NCI-H1417 treated with DMSO at 0.1 percent for 48 hours (cell line): ENCODE data around the gene DSPP.

Experiments
- DNase-seq: peaks from one replicate; lab custom pipeline; 2025; lab: John Stamatoyannopoulos, UW

Gene DSPP

DNA sequence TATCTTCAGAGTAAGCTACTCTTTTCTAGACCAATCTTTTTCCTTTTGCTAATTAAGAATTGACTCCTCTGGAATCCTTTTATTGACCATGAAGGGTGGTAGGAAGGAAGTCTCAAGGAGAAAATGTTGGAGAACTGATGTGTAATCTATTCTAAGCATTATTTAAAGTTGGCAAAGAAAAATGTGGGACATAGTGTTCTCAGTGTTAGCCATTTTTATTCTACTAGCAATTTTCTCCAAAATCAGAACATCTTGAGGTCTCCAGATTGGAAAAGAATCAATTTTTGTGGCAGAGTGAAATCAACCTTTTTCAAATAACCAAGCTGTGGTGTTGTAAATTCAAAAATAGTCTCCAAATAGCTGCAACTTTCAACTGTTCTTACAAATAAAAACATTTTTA, 23.3 kb downstream of the DSPP start:
- no peak for DNase-seq

- no peak for DNase-seq
Measured at GRCh38 chr4:87632469-87632868, 24.1 kb downstream of the DSPP start.

GRCh38 chr4:87633243-87633642, 24.9 kb downstream of the DSPP start:
- no peak for DNase-seq

DNA sequence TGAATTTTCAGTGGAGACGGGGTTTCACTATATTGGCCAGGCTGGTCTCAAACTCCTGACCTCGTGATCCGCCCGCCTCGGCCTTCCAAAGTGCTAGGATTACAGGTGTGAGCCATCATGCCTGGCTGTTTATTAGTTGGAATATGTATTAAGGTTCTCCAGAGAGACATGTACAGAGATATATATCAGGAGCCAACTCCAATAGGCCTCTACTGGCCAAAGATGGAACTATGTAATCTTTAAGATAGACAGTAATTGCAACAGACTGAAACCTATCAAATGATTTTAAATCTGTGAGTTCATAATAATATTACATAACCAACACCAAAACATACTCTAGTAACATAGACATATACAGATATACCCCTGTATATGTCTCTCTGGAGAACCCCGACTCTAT, 36.0 kb downstream of the DSPP start:
- DNase-seq, result no peak

DNA sequence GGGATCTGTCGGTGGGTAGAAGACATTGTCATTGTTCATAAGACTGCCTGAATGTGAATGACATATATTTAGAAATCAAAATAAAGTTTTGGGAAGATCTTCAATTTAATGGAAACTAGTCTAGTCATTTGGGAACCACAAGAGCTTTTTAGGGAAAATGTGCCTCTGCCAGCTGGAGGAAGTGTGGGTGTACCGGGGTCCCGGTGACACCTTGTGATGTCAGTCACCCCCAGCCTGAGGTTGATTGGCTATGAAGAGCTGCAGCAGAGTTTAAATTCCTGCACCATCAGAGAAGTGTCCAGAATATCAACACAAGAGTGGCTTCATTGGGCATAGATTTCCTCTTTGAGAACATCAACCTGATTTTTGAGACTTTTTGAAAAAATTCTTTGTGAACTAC, 41.7 kb downstream of the DSPP start, which contains the start of gene DMP1:
Gene DMP1, plus strand, starts transcription at position 301 of the 400 bp plus-strand sequence. CDS start 6,213 bp downstream, outside the sequence.
- no peak for DNase-seq

GRCh38 chr4:87650938-87651337, 42.6 kb downstream of the DSPP start:
- DNase-seq, result no peak

DNA sequence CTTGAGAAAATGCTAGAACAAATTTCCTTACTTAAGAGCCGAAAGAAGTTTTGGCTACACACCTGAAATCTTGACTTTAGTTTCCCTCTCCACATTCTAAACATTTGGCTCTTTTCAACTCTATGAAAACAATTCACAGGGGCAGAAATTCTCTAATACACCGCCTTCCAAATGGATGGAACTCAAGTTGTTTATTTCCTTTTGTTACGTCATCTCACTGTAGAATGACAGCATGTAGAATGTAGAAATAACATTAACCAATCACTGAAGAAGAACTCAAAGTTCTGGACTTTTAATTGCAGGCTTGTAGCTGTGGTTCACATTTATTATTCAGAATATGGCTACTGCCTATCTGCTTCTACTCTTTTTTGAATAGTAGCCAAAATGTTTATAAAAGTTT, 43.6 kb downstream of the DSPP start:
- DNase-seq, result no peak

- no peak for DNase-seq
Measured at GRCh38 chr4:87654487-87655044, 46.2 kb downstream of the DSPP start.

DNA sequence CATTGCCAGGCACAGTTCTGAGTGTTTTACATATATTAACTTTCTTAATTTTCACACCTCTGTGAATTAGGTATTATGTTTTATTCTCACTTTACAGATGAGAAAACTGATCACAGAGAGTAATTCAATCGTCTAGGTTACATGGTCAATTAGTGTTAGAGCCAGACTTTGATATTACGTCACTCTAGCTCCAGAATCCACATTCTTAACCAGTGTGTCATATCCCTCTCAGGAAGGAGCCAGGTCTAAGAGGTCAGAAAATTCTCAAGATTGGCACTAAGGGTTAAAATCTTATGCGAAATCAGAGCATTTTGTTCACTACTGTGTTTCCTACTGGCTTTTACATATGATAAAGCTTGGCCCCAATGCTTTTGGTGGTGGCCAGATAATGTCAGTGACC, 49.2 kb downstream of the DSPP start:
- DNase-seq, result no peak

DNA sequence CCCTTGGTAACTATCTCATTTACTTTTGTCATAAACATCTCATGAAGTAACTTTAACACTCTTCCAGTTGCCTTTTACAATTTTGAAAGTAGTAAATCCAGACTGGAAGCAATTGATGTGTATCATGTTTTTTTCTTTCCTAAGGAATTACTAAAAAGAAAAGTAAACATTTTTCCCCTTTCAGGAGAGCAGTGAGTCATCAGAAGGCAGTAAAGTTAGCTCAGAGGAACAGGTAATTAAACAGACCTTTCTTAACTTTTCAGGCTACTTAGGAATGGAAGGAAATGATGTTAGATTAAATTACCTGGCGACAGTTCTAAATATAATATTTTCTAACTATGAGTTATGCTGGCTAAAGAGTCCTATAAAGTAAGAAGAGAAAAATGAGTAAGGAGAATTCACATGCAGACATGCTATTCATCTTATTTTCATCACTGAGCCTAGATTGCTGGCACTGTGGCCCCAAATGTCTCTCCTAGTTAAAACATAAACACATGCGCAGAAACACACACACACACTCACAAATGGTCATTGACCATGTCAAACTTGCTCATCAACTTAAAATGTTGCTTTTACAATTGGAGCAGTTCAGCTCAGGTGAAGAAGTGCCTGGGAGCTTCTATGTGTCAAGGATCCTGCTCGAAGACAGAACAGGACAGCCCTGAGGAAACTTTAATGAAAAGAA, 51.1 kb downstream of the DSPP start:
- DNase-seq, result no peak

- no peak for DNase-seq
Measured at GRCh38 chr4:87662871-87663270, 54.5 kb downstream of the DSPP start.
